GM18507 (cell line): ENCODE measurements around the gene CFL1.

ENCODE experiments used
- DNase-seq: peaks from one replicate; pipeline ENCODE4 v3.0.0; 2011; ENCODE audit warnings: low read depth; ENCODE audit not compliant: insufficient read length; ENCODE audit errors: extremely low spot score
- FAIRE-seq: peaks from 2 replicates; lab custom pipeline; 2011; peaks lifted over from hg19 to GRCh38; lab: Jason Lieb, UNC

Gene CFL1

DNA sequence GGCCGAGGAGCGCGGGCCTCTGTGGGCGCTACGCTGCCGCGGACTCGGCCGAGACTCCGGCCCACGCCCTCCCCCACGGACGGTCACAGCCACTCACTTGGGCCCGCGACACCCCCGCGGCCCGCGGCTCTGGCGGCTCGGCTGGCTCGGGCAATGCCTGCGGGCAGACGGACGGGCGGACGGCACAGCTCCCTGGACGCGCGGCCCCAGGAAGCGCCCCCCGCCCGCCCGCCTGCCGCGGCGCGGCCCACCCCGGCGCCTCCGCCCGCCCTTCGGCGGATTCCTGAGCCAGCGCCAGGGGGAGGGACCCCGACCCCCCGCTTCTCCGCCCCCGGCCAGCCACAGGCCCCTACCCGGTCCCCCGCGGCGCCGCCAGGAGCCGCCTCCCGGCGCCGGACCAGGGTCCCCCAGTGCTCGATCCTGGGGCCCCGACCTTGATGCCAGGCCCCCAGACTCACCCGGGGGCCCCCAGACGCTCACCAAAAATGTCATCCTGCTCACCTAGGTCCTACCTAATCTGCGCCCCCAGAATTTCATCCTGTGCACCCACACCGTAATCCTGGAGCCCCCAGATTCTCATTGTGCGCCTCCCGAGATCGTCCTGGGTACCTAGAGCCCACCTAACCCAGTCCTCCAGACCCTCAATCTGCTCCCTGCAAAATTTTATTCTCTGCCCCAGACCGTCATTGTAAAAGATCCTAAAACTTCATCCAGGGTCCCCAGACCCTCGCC is 14.8 kb upstream of the CFL1 start, which contains the start of gene EFEMP2:
Gene EFEMP2 (minus strand): TSS at position 215 of the 732 bp plus-strand sequence. CDS start 446 bp downstream, outside the sequence.
- no peak for FAIRE-seq
- DNase-seq = no peak

GRCh38 chr11:65871811-65872548 is 14.0 kb upstream of the CFL1 start:
- no peak for FAIRE-seq
- no peak for DNase-seq

DNA sequence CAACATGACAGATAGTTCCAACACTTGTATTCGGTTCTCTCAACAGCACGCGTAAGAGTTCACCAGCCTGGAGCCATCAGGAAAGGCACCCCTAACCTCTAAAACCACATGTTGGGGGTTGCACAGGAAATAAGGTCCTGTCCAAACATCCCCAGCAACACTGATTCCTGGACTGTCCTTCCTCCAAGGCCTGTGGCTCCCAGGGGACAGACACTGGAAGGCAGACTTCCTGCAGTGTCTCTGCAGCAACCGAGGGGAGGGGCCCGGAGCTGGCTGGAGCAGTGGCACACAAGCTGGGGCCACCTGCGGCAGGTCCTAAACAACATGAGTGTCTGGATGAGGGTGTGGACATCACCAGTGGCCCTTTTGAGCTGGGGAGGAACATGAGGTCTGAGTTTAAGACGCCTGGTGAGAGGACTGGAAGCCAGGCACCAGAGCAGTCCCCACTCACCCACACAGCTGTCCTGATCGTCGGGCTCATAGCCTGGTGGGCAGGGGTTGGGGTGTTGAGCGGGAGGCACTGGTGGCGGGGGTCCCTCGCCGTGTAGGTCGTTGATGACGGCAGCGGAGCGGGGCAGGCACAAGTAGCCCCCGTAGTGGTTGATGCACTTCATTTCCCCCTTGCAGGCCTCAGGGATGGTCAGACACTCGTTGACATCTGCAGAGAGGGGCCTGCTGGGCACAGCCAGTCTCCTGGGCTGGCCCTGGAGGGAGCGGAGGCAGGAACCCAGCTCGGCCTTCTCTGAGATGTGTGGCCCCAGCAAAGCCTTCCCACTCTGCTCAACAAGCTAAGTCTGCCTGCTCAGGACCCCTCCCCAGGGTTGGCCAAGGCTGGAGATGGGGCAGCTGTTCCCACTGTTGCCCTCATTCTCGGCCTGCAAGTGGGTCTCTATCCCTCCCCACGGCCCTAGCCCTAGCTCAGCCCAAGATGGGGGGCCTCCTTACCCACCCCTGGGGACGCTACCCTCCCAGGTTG is 13.0 kb upstream of the CFL1 start:
- FAIRE-seq = no peak
- no peak for DNase-seq

GRCh38 chr11:65870307-65870658 is 12.3 kb upstream of the CFL1 start:
- DNase-seq = no peak
- FAIRE-seq = no peak

DNA sequence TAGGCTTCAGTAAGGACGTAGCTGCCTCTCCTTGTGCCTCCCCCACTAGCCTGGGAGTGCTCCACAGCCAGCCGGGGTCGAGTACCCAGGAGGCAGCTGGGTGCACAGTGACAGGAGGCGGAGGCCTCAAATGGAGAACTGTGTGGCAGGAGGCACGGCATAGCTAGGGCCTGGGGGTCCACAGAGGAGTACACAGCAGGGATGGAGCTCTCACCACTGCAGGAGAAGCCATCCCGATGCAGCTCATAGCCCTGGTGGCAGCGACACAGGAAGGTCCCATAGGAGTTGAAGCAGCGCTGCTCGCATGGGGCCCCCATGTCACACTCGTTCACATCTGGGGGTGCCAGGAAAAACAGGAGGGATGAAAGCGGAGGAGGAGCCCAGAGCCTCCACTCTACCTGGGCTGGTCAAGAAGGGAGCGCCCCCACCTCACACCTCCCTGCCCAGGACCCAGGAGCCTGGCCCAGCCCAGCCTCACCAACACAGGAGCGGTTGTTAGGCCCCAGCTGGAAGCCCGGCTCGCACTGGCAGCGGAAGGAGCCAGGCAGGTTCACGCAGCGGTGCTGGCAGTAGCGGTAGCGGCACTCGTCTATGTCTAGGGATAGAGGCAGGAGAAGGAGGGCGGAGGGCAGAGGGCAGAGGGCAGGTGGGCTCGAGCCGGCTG is 11.8 kb upstream of the CFL1 start:
- FAIRE-seq (no peak), DNase-seq (no peak)

DNA sequence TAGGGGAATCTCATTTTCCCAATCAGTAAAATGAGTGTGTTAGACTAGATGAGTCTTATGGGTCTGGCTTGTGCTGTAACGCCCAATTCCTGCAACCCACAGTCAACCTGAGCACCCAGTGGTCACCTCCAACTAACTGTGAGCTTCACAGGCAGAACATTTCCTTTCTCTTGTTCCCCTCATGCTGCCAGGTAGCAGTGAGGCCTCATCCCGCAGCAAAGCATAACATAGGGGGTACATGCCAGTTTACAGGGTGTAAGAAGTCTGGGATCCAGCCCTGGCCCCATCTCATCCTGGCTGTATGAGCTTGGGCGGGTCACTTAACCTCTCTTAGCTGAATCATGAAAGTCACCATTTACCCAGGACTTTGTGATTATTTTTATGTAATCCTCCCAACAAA is 10.9 kb upstream of the CFL1 start:
- DNase-seq = no peak
- no peak for FAIRE-seq

GRCh38 chr11:65868076-65868667 is 10.2 kb upstream of the CFL1 start:
- FAIRE-seq (no peak), DNase-seq (no peak)

GRCh38 chr11:65867284-65868071 is 9.5 kb upstream of the CFL1 start:
- DNase-seq = no peak
- FAIRE-seq = no peak

- DNase-seq (no peak), FAIRE-seq (no peak)
Observed at GRCh38 chr11:65866509-65867283, 8.7 kb upstream of the CFL1 start.

DNA sequence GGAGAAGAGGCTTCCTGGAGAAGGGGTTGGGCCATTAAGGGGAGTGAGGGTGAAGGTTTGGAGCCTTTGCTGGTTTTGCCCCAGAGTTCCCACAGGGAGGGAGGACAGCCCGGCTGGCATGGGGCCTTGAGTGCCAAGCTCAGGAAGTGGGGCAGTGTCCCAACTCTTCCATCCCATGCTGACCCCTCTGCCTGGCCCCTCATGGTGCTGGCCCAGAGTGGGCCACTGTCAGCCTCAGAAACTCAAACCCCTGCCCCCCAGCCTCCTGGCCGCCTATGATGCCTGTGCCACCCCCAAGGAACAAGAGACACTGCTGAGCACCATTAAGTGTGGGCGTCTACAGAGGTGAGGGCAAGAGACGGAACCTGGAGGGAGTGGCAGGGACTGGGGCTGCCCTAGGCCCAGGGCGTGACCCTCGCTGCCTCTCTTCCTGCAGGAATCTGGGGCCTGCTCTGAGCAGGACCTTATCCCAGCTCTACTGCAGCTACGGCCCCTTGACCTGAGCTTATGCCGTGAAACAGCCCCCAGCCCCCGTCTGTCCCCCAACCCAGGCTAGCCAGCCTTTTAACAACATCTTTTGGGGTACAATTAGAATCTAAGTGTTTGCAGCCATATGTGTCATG is 7.7 kb upstream of the CFL1 start:
- FAIRE-seq (no peak), DNase-seq (no peak)

GRCh38 chr11:65864706-65865471 is 6.9 kb upstream of the CFL1 start:
- no peak for DNase-seq
- no peak for FAIRE-seq

- FAIRE-seq = no peak
Observed at GRCh38 chr11:65863889-65864705, 6.1 kb upstream of the CFL1 start.

GRCh38 chr11:65862941-65863888 is 5.2 kb upstream of the CFL1 start:
- DNase-seq = no peak

More at GRCh38 chr11:65863889-65864705, 6.1 kb upstream of the CFL1 start:
- DNase-seq = no peak

GRCh38 chr11:65862191-65862735 is 4.3 kb upstream of the CFL1 start:
- FAIRE-seq (no peak), DNase-seq (no peak)

More at GRCh38 chr11:65862941-65863888, 5.2 kb upstream of the CFL1 start:
- FAIRE-seq = no peak
